ENCODE measurements around the gene MKRN2OS.

The MKRN2OS gene

GRCh38 chr3:12521010-12521409, 24.3 kb downstream of the MKRN2OS start:
- in situ Hi-C loops (cut with MboI; ENCODE audit: low pct_unique_long_range_greater_than_20kb, low sequenced_read_pairs, unreplicated experiment): no loop called here
- DNase-seq (ENCODE audit: low spot score): no peak
- TF ChIP-seq, protein P1, sequence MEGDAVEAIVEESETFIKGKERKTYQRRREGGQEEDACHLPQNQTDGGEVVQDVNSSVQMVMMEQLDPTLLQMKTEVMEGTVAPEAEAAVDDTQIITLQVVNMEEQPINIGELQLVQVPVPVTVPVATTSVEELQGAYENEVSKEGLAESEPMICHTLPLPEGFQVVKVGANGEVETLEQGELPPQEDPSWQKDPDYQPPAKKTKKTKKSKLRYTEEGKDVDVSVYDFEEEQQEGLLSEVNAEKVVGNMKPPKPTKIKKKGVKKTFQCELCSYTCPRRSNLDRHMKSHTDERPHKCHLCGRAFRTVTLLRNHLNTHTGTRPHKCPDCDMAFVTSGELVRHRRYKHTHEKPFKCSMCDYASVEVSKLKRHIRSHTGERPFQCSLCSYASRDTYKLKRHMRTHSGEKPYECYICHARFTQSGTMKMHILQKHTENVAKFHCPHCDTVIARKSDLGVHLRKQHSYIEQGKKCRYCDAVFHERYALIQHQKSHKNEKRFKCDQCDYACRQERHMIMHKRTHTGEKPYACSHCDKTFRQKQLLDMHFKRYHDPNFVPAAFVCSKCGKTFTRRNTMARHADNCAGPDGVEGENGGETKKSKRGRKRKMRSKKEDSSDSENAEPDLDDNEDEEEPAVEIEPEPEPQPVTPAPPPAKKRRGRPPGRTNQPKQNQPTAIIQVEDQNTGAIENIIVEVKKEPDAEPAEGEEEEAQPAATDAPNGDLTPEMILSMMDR (IDR thresholded peaks at IDR 0.05; ENCODE audit: extremely low read depth, insufficient read depth, missing control alignments): no peak

DNA sequence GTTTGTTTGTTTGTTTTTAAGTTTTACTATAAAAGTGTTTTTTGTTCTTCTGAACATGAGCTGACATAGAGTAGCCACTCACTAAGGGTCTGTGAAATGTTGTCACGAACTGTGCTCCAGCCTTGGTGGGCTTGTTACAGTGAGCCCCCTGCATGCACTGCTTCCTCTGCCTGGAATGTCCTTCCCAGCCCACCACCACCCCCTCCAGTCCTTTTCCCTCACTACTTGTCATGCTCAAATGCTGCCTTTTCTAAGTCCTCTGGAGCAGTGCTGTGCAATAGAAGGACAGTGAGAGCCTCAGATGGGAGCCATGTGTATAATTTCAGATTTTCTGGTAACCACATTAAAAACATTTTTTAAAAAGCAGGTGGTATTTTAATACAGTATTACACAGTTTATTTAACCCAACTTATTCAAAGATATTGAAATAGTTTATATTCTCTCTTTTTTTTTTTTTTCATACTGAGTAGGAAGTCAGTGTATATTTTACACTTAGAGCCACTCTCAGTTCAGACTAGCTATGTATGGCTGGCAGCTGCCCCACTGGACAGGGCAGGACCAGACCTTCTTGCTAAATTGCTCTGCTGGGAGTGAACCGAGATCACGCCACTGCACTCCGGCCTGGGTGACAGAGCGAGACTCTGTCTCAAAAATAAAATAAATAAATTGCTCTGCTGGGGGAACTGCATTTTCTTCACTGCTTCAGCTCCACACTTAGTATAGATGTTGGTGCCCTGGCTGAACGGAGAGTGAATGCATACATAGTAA, 26.9 kb downstream of the MKRN2OS start:
- in situ Hi-C loops (cut with MboI; ENCODE audit: low pct_unique_long_range_greater_than_20kb, low sequenced_read_pairs, unreplicated experiment): no loop called here
- DNase-seq (ENCODE audit: low spot score): no peak
- TF ChIP-seq, protein P1 (IDR thresholded peaks at IDR 0.05; ENCODE audit: extremely low read depth, insufficient read depth, missing control alignments): no peak

DNA sequence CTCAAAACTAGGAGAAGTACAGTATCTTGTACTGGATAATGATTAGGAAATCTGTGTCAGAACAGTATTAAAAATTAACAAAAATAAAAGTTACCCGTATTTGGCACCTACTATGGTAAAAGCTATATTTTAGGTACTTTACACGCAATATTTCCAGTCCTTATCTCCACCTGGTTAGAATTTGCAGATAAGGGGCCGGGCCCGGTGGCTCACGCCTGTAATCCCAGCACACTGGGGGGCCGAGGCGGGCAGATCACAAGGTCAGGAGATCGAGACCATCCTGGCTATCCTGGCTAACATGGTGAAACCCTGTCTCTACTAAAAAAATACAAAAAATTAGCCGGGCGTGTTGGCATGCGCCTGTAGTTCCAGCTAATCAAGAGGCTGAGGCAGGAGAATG, 28.4 kb downstream of the MKRN2OS start:
- TF ChIP-seq, protein P1 (IDR thresholded peaks at IDR 0.05; ENCODE audit: extremely low read depth, insufficient read depth, missing control alignments): no peak
- in situ Hi-C loops (cut with MboI; ENCODE audit: low pct_unique_long_range_greater_than_20kb, low sequenced_read_pairs, unreplicated experiment): no loop called here
- DNase-seq (ENCODE audit: low spot score): no peak

DNA sequence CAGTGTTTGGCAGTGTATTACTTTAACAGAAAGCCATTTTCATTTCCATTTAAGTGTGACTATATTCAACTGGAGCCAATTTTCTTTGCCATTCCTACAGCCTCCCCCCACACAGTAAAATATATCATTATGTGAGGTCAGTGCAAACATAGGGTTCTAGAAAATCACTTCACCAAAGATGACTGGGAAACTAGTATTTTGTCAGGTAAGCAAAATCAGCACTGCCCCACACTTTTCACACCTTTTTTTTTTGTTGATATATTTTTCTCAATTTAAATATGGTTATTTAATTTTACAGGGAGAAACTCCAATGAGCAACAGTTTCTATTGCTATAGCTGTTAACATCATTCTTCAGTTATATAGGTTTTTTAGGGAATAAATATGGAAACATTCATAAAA, 29.7 kb downstream of the MKRN2OS start:
- DNase-seq (ENCODE audit: low spot score): no peak
- TF ChIP-seq, protein P1 (IDR thresholded peaks at IDR 0.05; ENCODE audit: extremely low read depth, insufficient read depth, missing control alignments): no peak
- in situ Hi-C loops (cut with MboI; ENCODE audit: low pct_unique_long_range_greater_than_20kb, low sequenced_read_pairs, unreplicated experiment): no loop called here

DNA sequence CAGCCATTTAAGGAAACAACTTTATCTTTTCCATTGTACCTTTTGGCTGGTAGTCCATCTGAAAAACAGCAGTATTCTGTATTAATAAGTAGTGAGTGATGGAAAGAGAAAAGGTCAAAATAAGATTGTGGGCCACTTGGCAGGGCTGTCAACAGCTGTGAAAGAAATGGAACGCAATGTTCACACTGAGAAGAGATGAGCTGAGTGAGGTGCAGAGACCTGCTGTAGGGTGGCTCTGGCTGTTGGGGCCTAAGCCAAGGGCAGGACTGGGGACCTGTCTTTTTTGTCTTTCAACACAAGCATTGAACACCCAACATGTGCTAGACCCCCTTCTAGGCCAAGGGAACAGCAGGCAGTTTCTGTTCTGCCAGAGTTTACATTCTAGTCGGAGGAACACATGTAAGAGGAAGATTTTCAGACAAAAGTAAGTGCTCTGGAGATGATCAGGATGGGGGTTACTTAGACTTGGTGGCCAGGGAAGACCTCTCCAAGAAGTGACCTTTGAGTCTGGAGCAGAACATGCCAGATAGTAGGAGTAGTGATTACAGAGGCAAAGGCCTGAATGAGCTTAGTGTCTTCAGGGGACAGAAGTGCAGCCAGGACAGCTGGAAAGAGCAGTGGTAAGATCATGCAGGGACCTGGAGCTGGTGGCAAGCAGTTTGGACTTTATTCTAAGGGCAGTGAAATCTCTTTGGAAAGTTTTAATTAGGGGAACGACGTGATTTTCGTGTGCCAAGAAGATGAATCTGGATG, 31.4 kb downstream of the MKRN2OS start:
- DNase-seq (ENCODE audit: low spot score): no peak
- in situ Hi-C loops (cut with MboI; ENCODE audit: low pct_unique_long_range_greater_than_20kb, low sequenced_read_pairs, unreplicated experiment): no loop called here
- TF ChIP-seq, protein P1 (IDR thresholded peaks at IDR 0.05; ENCODE audit: extremely low read depth, insufficient read depth, missing control alignments): no peak

DNA sequence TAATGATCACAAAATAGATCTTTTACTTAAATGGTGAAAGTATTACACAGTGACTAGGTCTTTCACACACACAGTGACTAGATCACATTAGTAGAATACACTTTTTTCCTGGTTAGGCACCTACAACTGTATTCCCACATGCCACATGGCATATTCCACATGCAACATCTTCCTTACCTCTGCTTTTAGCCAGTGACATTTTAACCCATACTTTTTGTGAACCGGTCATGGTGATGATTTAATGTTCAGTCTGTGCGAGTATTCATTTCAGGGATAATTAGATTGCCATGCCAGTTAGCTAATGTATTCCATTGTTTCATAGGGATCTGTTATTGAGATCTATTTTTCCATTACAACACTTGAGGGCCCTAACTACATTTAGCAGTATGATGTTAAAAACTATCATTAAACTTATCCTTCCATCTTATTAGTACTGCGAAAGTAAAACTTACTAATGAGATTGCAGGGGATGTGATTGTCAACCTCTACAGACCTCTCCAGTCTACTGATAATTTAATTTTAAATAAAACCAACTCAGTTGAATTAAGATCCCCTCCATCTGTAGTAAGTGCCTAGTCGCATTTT, 32.7 kb downstream of the MKRN2OS start:
- TF ChIP-seq, protein P1 (IDR thresholded peaks at IDR 0.05; ENCODE audit: extremely low read depth, insufficient read depth, missing control alignments): no peak
- DNase-seq (ENCODE audit: low spot score): no peak
- in situ Hi-C loops (cut with MboI; ENCODE audit: low pct_unique_long_range_greater_than_20kb, low sequenced_read_pairs, unreplicated experiment): no loop called here
